GM23248 (cell line): ENCODE measurements around the gene IGSF1.

Source experiments
- EZH2 ChIP-seq: fragments of 200-600 bp; sonication (generic); IDR thresholded peaks from 2 replicates; pipeline ENCODE4 v1.6.1; 2018; ENCODE audit warnings: antibody characterized with exemption, mild to moderate bottlenecking; ENCODE audit not compliant: insufficient read depth, poor library complexity, severe bottlenecking
- EZH2phosphoT487 ChIP-seq: fragments of 200-600 bp; sonication (generic); IDR thresholded peaks from 2 replicates; pipeline ENCODE4 v1.6.1; 2018; ENCODE audit warnings: antibody characterized with exemption, moderate library complexity, mild to moderate bottlenecking, low read depth; ENCODE audit not compliant: insufficient read depth

- no peak for TF ChIP-seq EZH2
- TF ChIP-seq EZH2phosphoT487: no peak
Observed at GRCh38 chrX:131257367-131257766, 31.7 kb downstream of the IGSF1 start.
